Ascending aorta (tissue), 2 donors: ENCODE data around the gene PARD3B. TPM values are rescaled to one million over a fixed set of nuclear protein-coding genes. Genes with fewer than 3 reads are reported as not detected.

Experiments used
- DNase-seq, 2 donors: peaks; one replicate each; pipeline ENCODE4 v3.0.0-alpha.2; 2019; ENCODE audit warnings: low spot score in 2 of 2
- H3K27ac ChIP-seq, 2 donors: fragments of 200-600 bp; sonication (generic); one replicate each; pipeline ENCODE4 v1.5.1; 2016 to 2017; ENCODE audit warnings: mild to moderate bottlenecking in 1 of 2
- H3K27me3 ChIP-seq: fragments of 200-600 bp; sonication (generic); one replicate; pipeline ENCODE4 v1.5.1; 2017
- H3K36me3 ChIP-seq, 2 donors: fragments of 200-600 bp; sonication (generic); one replicate each; pipeline ENCODE4 v1.5.1; 2016
- H3K4me1 ChIP-seq, 2 donors: fragments of 200-600 bp; sonication (generic); one replicate each; pipeline ENCODE4 v1.5.1; 2016 to 2017; ENCODE audit warnings: mild to moderate bottlenecking in 1 of 2
- H3K4me3 ChIP-seq, 2 donors: fragments of 200-600 bp; sonication (generic); one replicate each; pipeline ENCODE4 v1.5.1; 2016 to 2017; ENCODE audit warnings: mild to moderate bottlenecking in 1 of 2
- H3K9me3 ChIP-seq, 2 donors: fragments of 200-600 bp; sonication (generic); one replicate each; pipeline ENCODE4 v1.5.1; 2016
- CTCF ChIP-seq, 3 experiments: fragments of 200-600 bp in 2 of 3; fragments of 450-650 bp in 1 of 3; sonication (generic) in 2 of 3; IDR thresholded peaks; one replicate each; pipeline ENCODE4 v1.5.1; 2016 to 2019; ENCODE audit warnings: antibody characterized with exemption in 3 of 3, mild to moderate bottlenecking in 1 of 3, moderate library complexity in 1 of 3
- intact Hi-C: fragments of 100-400 bp; cut with DNase I; formaldehyde crosslinking; loops from one replicate; pipeline ENCODE4 v1.15.1; 2023
- total RNA-seq: library from RNA; depleted of rRNA; stranded (reverse); fragments of >200 nt; gene quantifications from one replicate; pipeline ENCODE4 v1.1.0, GENCODE V29; 2016

PARD3B gene
- total RNA-seq, 1 donor from 2014 or later: 9.5 TPM

GRCh38 chr2:205139822-205140463 lies 594.7 kb downstream of the PARD3B start:
- Histone ChIP-seq H3K9me3 (no peaks in the 10 kb centered on the region), H3K4me1 (peaks cover 0 to 5% of the 10 kb centered on the region in 2 donors), H3K27ac (no peak overlapping the region), H3K27me3 (no peaks in the 10 kb centered on the region), H3K4me3 (no peak overlapping the region), H3K36me3 (no peaks in the 10 kb centered on the region)
- intact Hi-C loops: no loop called here
- DNase-seq: no peak
- TF ChIP-seq CTCF (IDR thresholded peaks at IDR 0.05): no peak

DNA sequence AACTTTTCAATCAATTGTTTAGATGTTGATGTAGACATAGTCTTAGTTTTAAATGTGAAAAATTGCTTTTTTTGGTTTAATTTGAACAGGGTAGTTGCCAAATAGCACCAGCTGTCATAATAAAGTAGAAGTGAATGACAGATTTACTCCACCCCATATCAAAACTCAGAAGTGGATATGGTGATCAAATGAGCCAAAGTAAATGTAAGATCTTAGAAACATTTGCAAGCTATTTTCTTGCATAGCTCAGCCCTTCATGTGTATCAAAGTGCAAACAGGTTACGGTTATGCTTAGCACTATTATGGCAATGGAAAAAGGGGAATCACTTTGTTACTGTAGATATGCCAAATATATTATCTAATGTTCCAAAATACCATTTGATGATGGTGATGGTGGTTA lies 596.1 kb downstream of the PARD3B start:
- Histone ChIP-seq H3K27me3 (no peaks in the 10 kb centered on the region), H3K9me3 (no peaks in the 10 kb centered on the region), H3K4me3 (no peak overlapping the region), H3K4me1 (peaks cover 0 to 5% of the 10 kb centered on the region in 2 donors), H3K27ac (no peak overlapping the region), H3K36me3 (no peaks in the 10 kb centered on the region)
- intact Hi-C loops: no loop called here
- TF ChIP-seq CTCF (IDR thresholded peaks at IDR 0.05): no peak
- no peak for DNase-seq

- no peak for TF ChIP-seq CTCF (IDR thresholded peaks at IDR 0.05)
Observed at GRCh38 chr2:205145888-205146287, 600.6 kb downstream of the PARD3B start.

GRCh38 chr2:205148755-205149154 lies 603.5 kb downstream of the PARD3B start:
- intact Hi-C loops: no loop called here
- no peak overlapping the region for H3K4me3 ChIP-seq
- TF ChIP-seq CTCF (IDR thresholded peaks at IDR 0.05): no peak
- no peaks in the 10 kb centered on the region for H3K27me3 ChIP-seq
- H3K27ac ChIP-seq: no peak overlapping the region
- H3K4me1 ChIP-seq: no peaks in the 10 kb centered on the region
- H3K36me3 ChIP-seq: no peaks in the 10 kb centered on the region
- no peaks in the 10 kb centered on the region for H3K9me3 ChIP-seq
- no peak for DNase-seq

More at GRCh38 chr2:205145888-205146287, 600.6 kb downstream of the PARD3B start:
- intact Hi-C loops: no loop called here
- Histone ChIP-seq H3K9me3 (no peaks in the 10 kb centered on the region), H3K36me3 (no peaks in the 10 kb centered on the region), H3K27me3 (no peaks in the 10 kb centered on the region), H3K4me3 (no peak overlapping the region), H3K27ac (no peak overlapping the region), H3K4me1 (peaks cover 0 to 5% of the 10 kb centered on the region in 2 donors)
- DNase-seq: no peak

- intact Hi-C loops: no loop called here
- no peak for TF ChIP-seq CTCF (IDR thresholded peaks at IDR 0.05)
- no peak overlapping the region for H3K4me3 ChIP-seq
- H3K27ac ChIP-seq: no peak overlapping the region
- DNase-seq: no peak
- no peaks in the 10 kb centered on the region for H3K4me1 ChIP-seq
- no peaks in the 10 kb centered on the region for H3K27me3 ChIP-seq
- H3K9me3 ChIP-seq: no peaks in the 10 kb centered on the region
- H3K36me3 ChIP-seq: no peaks in the 10 kb centered on the region
Observed at GRCh38 chr2:205156457-205156856, 611.2 kb downstream of the PARD3B start.

DNA sequence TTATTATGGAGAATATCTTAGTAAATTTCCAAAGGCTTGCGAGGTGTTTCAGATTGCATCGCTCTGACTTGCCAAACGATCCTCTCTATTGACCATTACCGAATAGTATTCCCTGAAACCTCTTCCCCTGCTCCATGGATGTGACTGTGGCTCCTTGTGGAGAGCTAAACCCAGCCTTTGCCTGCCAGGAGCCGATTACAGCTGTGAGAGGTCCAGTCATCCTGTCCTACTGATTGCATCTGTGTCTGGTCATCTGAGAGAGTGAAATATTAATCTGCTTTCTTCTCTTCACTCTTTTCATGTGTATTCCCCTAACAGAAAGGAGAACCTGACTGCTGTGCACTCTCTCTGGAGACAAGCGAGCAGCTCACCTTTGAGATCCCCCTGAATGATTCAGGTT lies 613.1 kb downstream of the PARD3B start:
- H3K4me3 ChIP-seq: no peak overlapping the region
- TF ChIP-seq CTCF (IDR thresholded peaks at IDR 0.05): no peak
- no peaks in the 10 kb centered on the region for H3K4me1 ChIP-seq
- H3K27me3 ChIP-seq: no peaks in the 10 kb centered on the region
- no peaks in the 10 kb centered on the region for H3K36me3 ChIP-seq
- no peaks in the 10 kb centered on the region for H3K9me3 ChIP-seq
- no peak for DNase-seq
- intact Hi-C loops: no loop called here
- H3K27ac ChIP-seq: no peak overlapping the region
